AG04450 (cell line): ENCODE measurements around the gene COX5A. TPM values are rescaled to one million over a fixed set of nuclear protein-coding genes. Genes with fewer than 3 reads are reported as not detected.

ENCODE experiments used
- CTCF ChIA-PET: fragments of 300-600, 350-600 bp; formaldehyde crosslinking; extraction: SDS; loops from one replicate; lab custom pipeline; 2022; ENCODE audit warnings: antibody characterized with exemption, inconsistent platforms; lab: Charles Lee
- POLR2A ChIA-PET: fragments of 350-600 bp; formaldehyde crosslinking; extraction: SDS; loops from one replicate; lab custom pipeline; 2021; ENCODE audit warnings: antibody characterized with exemption, inconsistent platforms; lab: Yijun Ruan, JAX
- DNase-seq: peaks from one replicate; pipeline ENCODE4 v3.0.0-alpha.2; 2011; ENCODE audit warnings: low read depth, low spot score
- H3K27ac ChIP-seq: one replicate; pipeline ENCODE4 v1.5.1; 2012; ENCODE audit warnings: low read depth, low read length, control low read depth
- H3K27me3 ChIP-seq: one replicate; pipeline ENCODE4 v1.6.0; 2012; ENCODE audit warnings: low read length; ENCODE audit not compliant: control insufficient read depth, insufficient read depth
- H3K4me3 ChIP-seq: 2 replicates; pipeline ENCODE4 v1.5.1; 2011; ENCODE audit warnings: mild to moderate bottlenecking, low read depth, low read length, control low read depth
- H3K9me3 ChIP-seq: 2 replicates; pipeline ENCODE4 v1.5.1; 2012; ENCODE audit warnings: low read length; ENCODE audit not compliant: control insufficient read depth, insufficient read depth
- CTCF ChIP-seq: IDR thresholded peaks from 2 replicates; pipeline ENCODE4 v1.5.1; 2011; ENCODE audit warnings: low read depth, low read length, control low read depth, inconsistent platforms
- polyA plus RNA-seq: library from polyadenylated mRNA; depleted of rRNA; stranded (reverse); fragments of >200 nt; gene quantifications from 2 replicates; pipeline ENCODE4 v1.2.3, GENCODE V29; 2011

Gene COX5A
- polyA plus RNA-seq, 1 experiment = 147 TPM

DNA sequence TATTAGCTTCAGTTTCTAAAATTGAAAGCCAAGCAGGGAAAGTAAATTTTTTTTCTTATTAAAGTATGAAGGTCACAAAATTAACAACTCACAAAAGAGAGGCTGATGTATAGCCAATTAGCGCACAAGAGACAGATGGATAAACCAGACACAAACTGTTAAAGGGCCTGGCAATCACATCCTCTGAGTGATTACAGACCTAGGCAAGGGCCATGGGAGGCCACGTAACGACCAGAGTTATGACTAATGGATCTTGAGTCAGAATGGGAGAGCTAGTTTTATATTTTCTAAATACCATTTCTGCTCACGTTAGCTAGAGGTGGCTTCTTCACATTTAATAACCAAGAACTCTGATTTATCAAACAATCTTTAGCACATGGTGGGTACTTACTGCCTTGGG, 39.7 kb upstream of the COX5A start:
- Histone ChIP-seq H3K27me3 (peaks cover 17% of the 10 kb centered on the region), H3K27ac (no peak overlapping the region), H3K4me3 (no peak overlapping the region), H3K9me3 (no peaks in the 10 kb centered on the region)
- DNase-seq = no peak
- ChIA-PET CTCF (no interaction called here), POLR2A (no interaction called here)
- no peak for TF ChIP-seq CTCF

GRCh38 chr15:74976159-74976558, 38.3 kb upstream of the COX5A start:
- H3K4me3 ChIP-seq = no peak overlapping the region
- CTCF ChIA-PET = interaction anchor here (0.7 kb wide), 1 partner anchor 62 kb away, joined by 3 read pairs; no protein-coding TSS in a partner anchor

DNA sequence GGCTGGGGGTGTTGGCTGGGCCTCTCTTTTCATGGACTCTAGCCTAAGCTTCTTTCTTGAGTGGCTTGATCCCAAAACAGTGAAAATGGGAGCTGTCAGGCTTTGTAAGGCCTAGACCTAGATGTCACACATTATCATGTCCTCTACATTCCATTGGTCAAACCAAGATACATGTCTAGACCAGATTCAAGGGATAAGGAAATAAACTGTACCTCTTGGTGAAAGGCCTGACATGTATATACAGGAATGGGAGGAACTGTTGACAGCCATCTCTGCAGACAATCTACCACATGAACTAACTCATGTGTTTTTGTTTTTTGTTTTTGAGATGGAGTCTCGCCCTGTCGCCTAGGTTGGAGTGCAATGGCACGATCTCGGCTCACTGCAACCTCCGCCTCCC, 29.8 kb upstream of the COX5A start:
- peaks cover 4% of the 10 kb centered on the region for H3K27me3 ChIP-seq
- DNase-seq = no peak
- CTCF ChIA-PET = no interaction called here
- POLR2A ChIA-PET = no interaction called here
- H3K9me3 ChIP-seq = no peaks in the 10 kb centered on the region
- no peak overlapping the region for H3K4me3 ChIP-seq
- no peak for TF ChIP-seq CTCF
- no peak overlapping the region for H3K27ac ChIP-seq

More at GRCh38 chr15:74976159-74976558, 38.3 kb upstream of the COX5A start:
- Histone ChIP-seq H3K9me3 (no peaks in the 10 kb centered on the region), H3K27ac (no peak overlapping the region), H3K27me3 (peaks cover 17% of the 10 kb centered on the region)
- POLR2A ChIA-PET = no interaction called here
- TF ChIP-seq CTCF = no peak
- DNase-seq = no peak

GRCh38 chr15:74964794-74965193, 26.9 kb upstream of the COX5A start:
- H3K27ac ChIP-seq = no peak overlapping the region
- DNase-seq = no peak
- CTCF ChIA-PET = interaction anchor here (1.3 to 1.7 kb wide), 2 partner anchors 10 to 63 kb away, joined by 4 to 5 read pairs; no protein-coding TSS in a partner anchor
- H3K9me3 ChIP-seq = no peaks in the 10 kb centered on the region
- no peak overlapping the region for H3K4me3 ChIP-seq
- no peak for TF ChIP-seq CTCF
- peaks cover 14% of the 10 kb centered on the region for H3K27me3 ChIP-seq
- POLR2A ChIA-PET = interaction anchor here (0.5 kb wide), 1 partner anchor 1010 kb away, joined by 3 read pairs; no protein-coding TSS in a partner anchor

- ChIA-PET CTCF (no interaction called here), POLR2A (no interaction called here)
- Histone ChIP-seq H3K27ac (no peak overlapping the region), H3K4me3 (no peak overlapping the region), H3K27me3 (peaks cover 29% of the 10 kb centered on the region), H3K9me3 (peaks cover 4% of the 10 kb centered on the region; the same call in 1 of the 2 replicates)
- no peak for TF ChIP-seq CTCF
- no peak for DNase-seq
These were observed 25.3 kb upstream of the COX5A start for GRCh38 chr15:74963213-74963612.
